ENCODE measurements around the gene RNF182.

Gene RNF182

GRCh38 chr6:13892017-13892645 is 32.6 kb upstream of the RNF182 start:
- Histone ChIP-seq H3K9ac (ENCODE audit: insufficient read length) (no peak overlapping the region), H3K4me3 (no peak overlapping the region), H3K9me3 (ENCODE audit: low read depth, low read length) (no peaks in the 10 kb centered on the region), H3K36me3 (ENCODE audit: insufficient read depth, low read length) (no peaks in the 10 kb centered on the region), H3K27ac (no peak overlapping the region)
- TF ChIP-seq EZH2 (IDR thresholded peaks at IDR 0.05), result no peak
- no peak for TF ChIP-seq FOXP2 (optimal IDR thresholded peaks at IDR 0.05; ENCODE audit: control extremely low read depth, extremely low read length, insufficient read depth)
- TF ChIP-seq POLR2AphosphoS5 (IDR thresholded peaks at IDR 0.05; ENCODE audit: borderline replicate concordance, low read depth, low read length), result no peak
- DNase-seq (ENCODE audit: low read depth, low spot score), result no peak

GRCh38 chr6:13902922-13903321 is 21.8 kb upstream of the RNF182 start:
- H3K4me3 ChIP-seq, result no peak overlapping the region
- no peak overlapping the region for H3K27ac ChIP-seq
- TF ChIP-seq FOXP2 (optimal IDR thresholded peaks at IDR 0.05; ENCODE audit: control extremely low read depth, extremely low read length, insufficient read depth) (no peak), EZH2 (IDR thresholded peaks at IDR 0.05) (no peak)
- no peaks in the 10 kb centered on the region for H3K36me3 ChIP-seq (ENCODE audit: insufficient read depth, low read length)
- H3K9ac ChIP-seq (ENCODE audit: insufficient read length), result no peak overlapping the region
- no peak for DNase-seq (ENCODE audit: low read depth, low spot score)
- no peaks in the 10 kb centered on the region for H3K9me3 ChIP-seq (ENCODE audit: low read depth, low read length)

GRCh38 chr6:13903364-13903763 is 21.4 kb upstream of the RNF182 start:
- H3K27ac ChIP-seq, result no peak overlapping the region
- no peaks in the 10 kb centered on the region for H3K9me3 ChIP-seq (ENCODE audit: low read depth, low read length)
- DNase-seq (ENCODE audit: low read depth, low spot score), result no peak
- no peaks in the 10 kb centered on the region for H3K36me3 ChIP-seq (ENCODE audit: insufficient read depth, low read length)
- H3K9ac ChIP-seq (ENCODE audit: insufficient read length), result no peak overlapping the region
- no peak overlapping the region for H3K4me3 ChIP-seq
- no peak for TF ChIP-seq FOXP2 (optimal IDR thresholded peaks at IDR 0.05; ENCODE audit: control extremely low read depth, extremely low read length, insufficient read depth)
- no peak for TF ChIP-seq EZH2 (IDR thresholded peaks at IDR 0.05)
- no peak for TF ChIP-seq POLR2AphosphoS5 (IDR thresholded peaks at IDR 0.05; ENCODE audit: borderline replicate concordance, low read depth, low read length)

DNA sequence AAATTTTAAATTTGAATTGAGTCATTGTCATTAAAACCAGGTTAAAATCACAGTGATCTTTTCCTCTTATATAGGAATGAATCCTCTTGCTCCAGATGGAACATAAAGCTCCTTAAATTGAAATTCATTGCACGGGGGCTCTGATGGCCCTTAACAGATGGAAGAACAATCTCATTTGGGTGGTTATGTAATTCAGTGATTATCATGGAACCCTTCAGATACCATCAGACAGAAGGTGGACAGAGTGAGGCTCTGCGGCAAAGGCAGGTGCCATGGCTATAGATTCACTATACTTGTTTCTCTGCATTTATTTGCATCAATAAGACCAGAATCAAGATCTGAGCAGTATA is 17.8 kb upstream of the RNF182 start:
- Histone ChIP-seq H3K36me3 (ENCODE audit: insufficient read depth, low read length) (no peaks in the 10 kb centered on the region), H3K9ac (ENCODE audit: insufficient read length) (peak overlapping the region; percentile 67), H3K27ac (peak overlapping the region; percentile 99), H3K9me3 (ENCODE audit: low read depth, low read length) (no peaks in the 10 kb centered on the region), H3K4me3 (peak overlapping the region; percentile 64)
- TF ChIP-seq FOXP2 (optimal IDR thresholded peaks at IDR 0.05; ENCODE audit: control extremely low read depth, extremely low read length, insufficient read depth) (no peak), POLR2AphosphoS5 (IDR thresholded peaks at IDR 0.05; ENCODE audit: borderline replicate concordance, low read depth, low read length) (no peak), EZH2 (IDR thresholded peaks at IDR 0.05) (no peak)
- no peak for DNase-seq (ENCODE audit: low read depth, low spot score)

GRCh38 chr6:13907614-13908215 is 17.0 kb upstream of the RNF182 start:
- Histone ChIP-seq H3K9me3 (ENCODE audit: low read depth, low read length) (no peaks in the 10 kb centered on the region), H3K36me3 (ENCODE audit: insufficient read depth, low read length) (no peaks in the 10 kb centered on the region), H3K27ac (peak overlapping the region; percentile 99), H3K9ac (ENCODE audit: insufficient read length) (peak overlapping the region; percentile 76), H3K4me3 (peak overlapping the region; percentile 64)
- peak; percentile 71; the same call in 1 of the 2 replicates for TF ChIP-seq POLR2AphosphoS5 (IDR thresholded peaks at IDR 0.05; ENCODE audit: borderline replicate concordance, low read depth, low read length)
- no peak for TF ChIP-seq FOXP2 (optimal IDR thresholded peaks at IDR 0.05; ENCODE audit: control extremely low read depth, extremely low read length, insufficient read depth)
- peak; percentile 81 for DNase-seq (ENCODE audit: low read depth, low spot score)

DNA sequence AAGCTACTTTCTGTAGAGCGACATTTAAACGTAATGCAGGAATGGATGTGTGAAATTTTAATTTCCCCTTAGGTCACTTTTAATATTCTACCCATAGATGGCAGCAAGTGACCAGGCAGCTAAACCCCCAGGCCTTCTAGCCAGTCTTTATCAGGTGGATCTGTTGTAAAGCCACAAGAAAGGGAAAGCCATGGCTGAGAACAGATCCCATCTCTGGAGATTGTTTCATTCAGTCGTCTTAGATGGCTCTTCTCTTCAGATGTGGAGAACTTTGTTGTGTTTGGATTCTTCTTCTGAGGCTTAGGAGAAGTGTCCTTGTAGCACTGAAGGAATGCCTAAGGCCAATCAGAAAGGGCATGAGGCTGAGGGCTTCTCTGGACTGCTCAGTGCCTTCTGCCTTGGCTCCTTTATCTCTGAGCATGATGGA is 15.8 kb upstream of the RNF182 start:
- peak overlapping the region; percentile 38 for H3K4me3 ChIP-seq
- TF ChIP-seq POLR2AphosphoS5 (IDR thresholded peaks at IDR 0.05; ENCODE audit: borderline replicate concordance, low read depth, low read length), result peak; percentile 29; the same call in 1 of the 2 replicates
- TF ChIP-seq EZH2 (IDR thresholded peaks at IDR 0.05), result no peak
- H3K27ac ChIP-seq, result peak overlapping the region; percentile 99
- peak overlapping the region; percentile 76 for H3K9ac ChIP-seq (ENCODE audit: insufficient read length)
- H3K36me3 ChIP-seq (ENCODE audit: insufficient read depth, low read length), result no peaks in the 10 kb centered on the region
- peak; percentile 88 for DNase-seq (ENCODE audit: low read depth, low spot score)
- no peaks in the 10 kb centered on the region for H3K9me3 ChIP-seq (ENCODE audit: low read depth, low read length)

- TF ChIP-seq POLR2AphosphoS5 (IDR thresholded peaks at IDR 0.05; ENCODE audit: borderline replicate concordance, low read depth, low read length) (no peak), EZH2 (IDR thresholded peaks at IDR 0.05) (no peak), FOXP2 (optimal IDR thresholded peaks at IDR 0.05; ENCODE audit: control extremely low read depth, extremely low read length, insufficient read depth) (no peak)
- Histone ChIP-seq H3K36me3 (ENCODE audit: insufficient read depth, low read length) (no peaks in the 10 kb centered on the region), H3K9ac (ENCODE audit: insufficient read length) (no peak overlapping the region), H3K27ac (peak overlapping the region; percentile 79), H3K9me3 (ENCODE audit: low read depth, low read length) (no peaks in the 10 kb centered on the region), H3K4me3 (no peak overlapping the region)
- no peak for DNase-seq (ENCODE audit: low read depth, low spot score)
These were observed 14.3 kb upstream of the RNF182 start for GRCh38 chr6:13910443-13910842.

DNA sequence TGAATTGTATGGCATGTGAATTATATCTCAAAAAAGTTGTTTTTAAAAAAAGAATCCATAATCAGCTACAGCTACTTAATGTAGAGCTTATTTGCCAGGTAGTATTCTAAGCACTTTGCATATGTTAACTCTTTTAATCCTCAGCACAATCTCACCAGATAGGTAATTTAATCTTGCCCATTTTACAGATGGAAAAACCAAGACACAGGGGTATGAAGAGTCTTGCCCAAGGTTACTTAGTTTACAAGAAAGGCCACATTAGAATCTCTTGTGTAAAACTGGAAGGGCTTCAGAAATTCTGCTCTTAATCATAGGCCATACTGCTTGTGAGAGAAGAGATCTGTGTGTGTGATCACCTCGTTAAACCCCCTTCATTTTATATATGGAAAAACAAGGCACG is 13.4 kb upstream of the RNF182 start:
- H3K36me3 ChIP-seq (ENCODE audit: insufficient read depth, low read length), result no peaks in the 10 kb centered on the region
- H3K27ac ChIP-seq, result peak overlapping the region; percentile 79
- TF ChIP-seq EZH2 (IDR thresholded peaks at IDR 0.05) (no peak), FOXP2 (optimal IDR thresholded peaks at IDR 0.05; ENCODE audit: control extremely low read depth, extremely low read length, insufficient read depth) (no peak), POLR2AphosphoS5 (IDR thresholded peaks at IDR 0.05; ENCODE audit: borderline replicate concordance, low read depth, low read length) (no peak)
- H3K9me3 ChIP-seq (ENCODE audit: low read depth, low read length), result no peaks in the 10 kb centered on the region
- no peak for DNase-seq (ENCODE audit: low read depth, low spot score)
- H3K4me3 ChIP-seq, result no peak overlapping the region
- no peak overlapping the region for H3K9ac ChIP-seq (ENCODE audit: insufficient read length)
